ENCODE results near the gene TMEM132C. TPM values are rescaled to one million over a fixed set of nuclear protein-coding genes. Genes with fewer than 3 reads are reported as not detected.

Gene TMEM132C
- polyA plus RNA-seq, 1 of the 3 experiments (the other 2 are of a cell fraction): not detected

DNA sequence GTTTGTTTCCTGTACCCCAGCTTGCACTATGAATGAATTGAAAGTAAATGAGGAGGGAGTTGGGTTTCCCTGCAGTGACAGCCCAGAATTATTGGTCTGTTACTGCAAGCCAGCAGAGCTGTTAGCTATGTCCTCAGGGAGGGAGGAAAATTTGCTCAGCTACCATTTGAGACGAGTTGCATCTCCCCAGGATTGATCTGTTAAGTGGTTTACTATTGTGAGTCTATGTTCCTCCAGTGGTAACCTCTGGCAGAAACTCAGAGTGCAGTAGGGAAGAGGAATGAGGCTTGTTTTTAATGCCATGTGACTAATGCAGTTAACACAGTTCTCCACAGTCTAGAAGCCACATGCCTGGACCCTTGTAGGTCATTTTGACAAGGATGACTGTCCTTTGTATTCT lies 382.9 kb downstream of the TMEM132C start:
- DNase-seq: no peak
- no peaks in the 10 kb centered on the region for H4K20me1 ChIP-seq (ENCODE audit: insufficient read depth)
- no peaks in the 10 kb centered on the region for H3K9me3 ChIP-seq
- TF ChIP-seq RAD21 (IDR thresholded peaks at IDR 0.05; ENCODE audit: low read length) (no peak), NFIC (IDR thresholded peaks at IDR 0.05; ENCODE audit: borderline replicate concordance) (no peak), SMC3 (IDR thresholded peaks at IDR 0.05; ENCODE audit: low read depth, low read length) (no peak), RFX5 (IDR thresholded peaks at IDR 0.05; ENCODE audit: low read length) (no peak), GATA2 (CRISPR knock-in tag; IDR thresholded peaks at IDR 0.05) (no peak)
- no peak overlapping the region for H3K4me3 ChIP-seq (ENCODE audit: low read depth in 2 of 2, low read length in 1 of 2)
- no peak overlapping the region for H3K27ac ChIP-seq (ENCODE audit: low read depth in 2 of 2, low read length in 1 of 2)
- no peaks in the 10 kb centered on the region for H3K9me2 ChIP-seq
- no peaks in the 10 kb centered on the region for H3F3A ChIP-seq (replicated peaks; ENCODE audit: insufficient read depth)
- ChIA-PET CTCF (no interaction called here), POLR2A (no interaction called here)
- no peak overlapping the region for H3K9ac ChIP-seq
- 8% methylated on average over 1 of the region's 1 CpG for WGBS (ENCODE audit: low lambda C conversion rate)
- no peaks in the 10 kb centered on the region for H3K79me2 ChIP-seq (ENCODE audit: insufficient read depth)
- no peaks in the 10 kb centered on the region for H3K4me1 ChIP-seq (ENCODE audit: control insufficient read depth in 1 of 2, insufficient read depth in 2 of 2, low read depth in 1 of 2, low read length in 1 of 2)
- H2AFZ ChIP-seq (ENCODE audit: low read depth): no peak overlapping the region
- H3K27me3 ChIP-seq (ENCODE audit: insufficient read depth): no peaks in the 10 kb centered on the region
- H3K4me2 ChIP-seq: no peak overlapping the region
- no peaks in the 10 kb centered on the region for H3K36me3 ChIP-seq (replicated peaks in 1 of 2; ENCODE audit: control insufficient read depth in 1 of 2, insufficient read depth in 2 of 2, low read length in 1 of 2)

DNA sequence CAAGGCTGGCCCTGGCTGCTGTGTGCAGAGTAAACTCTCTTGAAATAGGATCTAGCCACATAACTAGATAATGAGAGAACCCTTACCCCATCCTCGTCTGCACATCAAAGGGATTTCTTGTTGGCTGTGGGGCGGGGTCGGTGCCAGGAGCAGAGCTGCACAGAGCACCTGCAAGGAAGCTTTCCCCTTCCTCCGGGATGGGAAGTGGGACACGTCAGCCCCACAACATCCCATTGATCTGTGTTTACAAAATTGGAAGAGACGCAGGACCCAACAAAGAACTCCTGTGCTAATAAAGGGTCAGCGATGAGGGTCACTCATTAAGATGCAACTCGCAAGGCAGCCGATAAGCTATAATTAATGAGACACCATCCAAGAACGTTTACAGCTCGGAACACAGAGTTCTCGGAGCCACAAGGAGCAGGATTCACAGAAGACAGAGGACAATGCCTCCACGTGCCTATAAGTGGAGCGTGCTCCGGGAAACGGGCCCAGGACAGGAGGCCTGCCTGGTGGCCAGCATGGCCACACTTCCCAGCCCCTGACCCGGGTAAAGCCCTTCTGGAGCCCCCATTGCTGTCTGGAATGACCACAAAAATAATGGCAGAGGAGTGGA lies 385.3 kb downstream of the TMEM132C start:
- H2AFZ ChIP-seq (ENCODE audit: low read depth): no peak overlapping the region
- no peak for DNase-seq
- no peaks in the 10 kb centered on the region for H3K27me3 ChIP-seq (ENCODE audit: insufficient read depth)
- no peak for TF ChIP-seq EZH2phosphoT487 (IDR thresholded peaks at IDR 0.05; ENCODE audit: borderline replicate concordance, low read depth)
- no peak for TF ChIP-seq SIN3A (IDR thresholded peaks at IDR 0.05; ENCODE audit: borderline replicate concordance, low read depth, low read length)
- TF ChIP-seq REST (IDR thresholded peaks at IDR 0.05; ENCODE audit: low read depth, low read length): no peak
- TF ChIP-seq, protein P1, sequence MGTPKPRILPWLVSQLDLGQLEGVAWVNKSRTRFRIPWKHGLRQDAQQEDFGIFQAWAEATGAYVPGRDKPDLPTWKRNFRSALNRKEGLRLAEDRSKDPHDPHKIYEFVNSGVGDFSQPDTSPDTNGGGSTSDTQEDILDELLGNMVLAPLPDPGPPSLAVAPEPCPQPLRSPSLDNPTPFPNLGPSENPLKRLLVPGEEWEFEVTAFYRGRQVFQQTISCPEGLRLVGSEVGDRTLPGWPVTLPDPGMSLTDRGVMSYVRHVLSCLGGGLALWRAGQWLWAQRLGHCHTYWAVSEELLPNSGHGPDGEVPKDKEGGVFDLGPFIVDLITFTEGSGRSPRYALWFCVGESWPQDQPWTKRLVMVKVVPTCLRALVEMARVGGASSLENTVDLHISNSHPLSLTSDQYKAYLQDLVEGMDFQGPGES (IDR thresholded peaks at IDR 0.05; ENCODE audit: low read depth, low read length): no peak
- TF ChIP-seq MAX (IDR thresholded peaks at IDR 0.05; ENCODE audit: low read depth): no peak
- no peak for TF ChIP-seq RCOR1 (IDR thresholded peaks at IDR 0.05; ENCODE audit: low read length)
- TF ChIP-seq YY1 (IDR thresholded peaks at IDR 0.05; ENCODE audit: low read depth): no peak
- no peak overlapping the region for H3K27ac ChIP-seq (ENCODE audit: low read depth in 2 of 2, low read length in 1 of 2)
- H3K9me3 ChIP-seq: no peaks in the 10 kb centered on the region
- H3K4me3 ChIP-seq (ENCODE audit: low read depth in 2 of 2, low read length in 1 of 2): no peak overlapping the region
- no peaks in the 10 kb centered on the region for H3K36me3 ChIP-seq (replicated peaks in 1 of 2; ENCODE audit: control insufficient read depth in 1 of 2, insufficient read depth in 2 of 2, low read length in 1 of 2)
- H3K79me2 ChIP-seq (ENCODE audit: insufficient read depth): no peaks in the 10 kb centered on the region
- H3K4me2 ChIP-seq: no peak overlapping the region
- H3K4me1 ChIP-seq (ENCODE audit: control insufficient read depth in 1 of 2, insufficient read depth in 2 of 2, low read depth in 1 of 2, low read length in 1 of 2): no peaks in the 10 kb centered on the region
- H3K9ac ChIP-seq: no peak overlapping the region
- no peaks in the 10 kb centered on the region for H3F3A ChIP-seq (replicated peaks; ENCODE audit: insufficient read depth)
- H3K9me2 ChIP-seq: no peaks in the 10 kb centered on the region
- WGBS (ENCODE audit: low lambda C conversion rate): 36% methylated on average over 13 of the region's 17 CpGs
- CTCF ChIA-PET: no interaction called here
- no peaks in the 10 kb centered on the region for H4K20me1 ChIP-seq (ENCODE audit: insufficient read depth)
- POLR2A ChIA-PET: no interaction called here

Data from SK-N-SH (cell line).